GM19193 (cell line): ENCODE data around the gene HIVEP3.

ENCODE experiments used
- POLR2A ChIP-seq: IDR thresholded peaks from 4 replicates; pipeline ENCODE4 v1.6.1; 2011; ENCODE audit not compliant: insufficient read depth, insufficient read length; ENCODE audit errors: extremely low read depth

Gene HIVEP3

GRCh38 chr1:41533731-41534080, 385.0 kb downstream of the HIVEP3 start:
- no peak for TF ChIP-seq POLR2A

- TF ChIP-seq POLR2A: no peak
These were observed 385.5 kb downstream of the HIVEP3 start for GRCh38 chr1:41533016-41533730.

- TF ChIP-seq POLR2A: no peak
These were observed 386.3 kb downstream of the HIVEP3 start for GRCh38 chr1:41532206-41532975.

GRCh38 chr1:41530411-41530810, 388.3 kb downstream of the HIVEP3 start:
- no peak for TF ChIP-seq POLR2A

- no peak for TF ChIP-seq POLR2A
These were observed 388.9 kb downstream of the HIVEP3 start for GRCh38 chr1:41529621-41530395.

- no peak for TF ChIP-seq POLR2A
These were observed 389.8 kb downstream of the HIVEP3 start for GRCh38 chr1:41528726-41529605.

GRCh38 chr1:41528106-41528505, 390.6 kb downstream of the HIVEP3 start:
- TF ChIP-seq POLR2A: no peak

GRCh38 chr1:41526956-41527561, 391.7 kb downstream of the HIVEP3 start:
- TF ChIP-seq POLR2A: no peak

GRCh38 chr1:41525891-41526587, 392.7 kb downstream of the HIVEP3 start:
- TF ChIP-seq POLR2A: no peak

- TF ChIP-seq POLR2A: no peak
These were observed 393.7 kb downstream of the HIVEP3 start for GRCh38 chr1:41524676-41525675.

- no peak for TF ChIP-seq POLR2A
These were observed 394.6 kb downstream of the HIVEP3 start for GRCh38 chr1:41523949-41524675.

GRCh38 chr1:41523071-41523470, 395.7 kb downstream of the HIVEP3 start:
- TF ChIP-seq POLR2A: no peak

- TF ChIP-seq POLR2A: no peak
These were observed 397.0 kb downstream of the HIVEP3 start for GRCh38 chr1:41521766-41522165.
